NCI-H446 (cell line): ENCODE data around the gene EEIG1.
A peak's percentile ranks its signal among the peaks of the same experiment; 100 is the strongest.

ENCODE experiments used
- DNase-seq, 2 experiments: peaks; one replicate each; lab custom pipeline; 2025; lab: John Stamatoyannopoulos, UW

EEIG1 gene

DNA sequence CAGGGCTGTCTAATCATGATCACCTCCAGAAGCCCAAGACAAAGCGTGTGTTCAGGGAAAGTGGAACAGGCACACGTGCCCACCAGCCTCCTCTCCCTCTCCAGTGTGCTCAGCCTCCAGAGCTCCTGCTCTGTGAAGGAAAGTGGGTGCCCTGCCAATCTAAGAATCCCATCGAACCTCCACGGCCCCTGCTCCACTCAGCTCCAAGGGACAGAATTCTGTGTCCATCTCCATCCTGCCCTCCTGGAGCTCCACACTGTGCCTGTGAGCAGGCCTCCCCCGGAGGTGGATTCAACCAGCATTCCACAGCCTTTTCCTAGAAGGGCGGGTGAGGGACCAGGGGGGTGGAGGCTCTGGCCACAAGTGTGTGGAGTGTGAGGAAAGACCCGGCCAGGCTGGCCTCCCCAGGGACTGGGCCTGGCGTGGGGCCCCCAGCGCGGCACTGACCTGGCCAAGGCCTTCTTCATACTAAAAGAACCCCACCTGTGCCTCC, 6.0 kb downstream of the EEIG1 start:
- no peak for DNase-seq

DNA sequence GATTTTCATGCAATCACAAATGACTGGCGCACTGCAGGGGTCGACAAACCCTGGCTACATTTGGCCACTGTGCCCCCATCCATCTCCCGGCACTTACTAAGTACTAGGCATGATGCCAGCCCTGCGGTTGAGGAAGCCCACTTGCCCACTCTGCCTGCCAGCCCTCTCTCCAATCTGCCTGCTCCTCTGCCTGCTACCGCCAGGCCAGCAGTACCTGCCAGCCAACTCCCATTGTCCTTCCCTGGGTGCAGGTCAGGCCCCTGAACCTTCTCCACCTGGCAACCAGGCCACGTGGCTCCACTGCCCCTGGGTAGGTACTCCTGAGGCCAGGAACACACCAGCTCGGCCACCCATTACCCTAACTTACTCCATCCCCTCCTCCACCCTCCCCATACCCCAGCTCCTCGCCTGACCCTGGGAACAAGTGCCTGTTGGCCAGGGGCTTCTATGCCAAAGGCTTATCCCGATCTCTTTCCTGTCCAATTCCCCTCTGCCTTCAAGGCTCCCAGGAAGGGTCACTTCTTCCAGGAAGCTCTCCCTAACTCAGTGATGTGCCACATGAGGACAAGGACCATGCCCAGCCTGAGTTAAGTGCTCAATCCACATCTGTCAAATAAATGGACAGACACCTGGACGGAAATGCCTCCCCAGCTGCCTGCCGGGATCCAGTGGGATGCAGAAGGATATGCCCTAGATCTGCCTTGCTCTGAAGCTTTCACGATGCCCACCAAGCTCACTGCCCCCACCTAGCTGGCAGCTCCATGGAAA, 6.6 kb downstream of the EEIG1 start:
- DNase-seq: peak in 1 of 2 experiments; percentile 67

DNA sequence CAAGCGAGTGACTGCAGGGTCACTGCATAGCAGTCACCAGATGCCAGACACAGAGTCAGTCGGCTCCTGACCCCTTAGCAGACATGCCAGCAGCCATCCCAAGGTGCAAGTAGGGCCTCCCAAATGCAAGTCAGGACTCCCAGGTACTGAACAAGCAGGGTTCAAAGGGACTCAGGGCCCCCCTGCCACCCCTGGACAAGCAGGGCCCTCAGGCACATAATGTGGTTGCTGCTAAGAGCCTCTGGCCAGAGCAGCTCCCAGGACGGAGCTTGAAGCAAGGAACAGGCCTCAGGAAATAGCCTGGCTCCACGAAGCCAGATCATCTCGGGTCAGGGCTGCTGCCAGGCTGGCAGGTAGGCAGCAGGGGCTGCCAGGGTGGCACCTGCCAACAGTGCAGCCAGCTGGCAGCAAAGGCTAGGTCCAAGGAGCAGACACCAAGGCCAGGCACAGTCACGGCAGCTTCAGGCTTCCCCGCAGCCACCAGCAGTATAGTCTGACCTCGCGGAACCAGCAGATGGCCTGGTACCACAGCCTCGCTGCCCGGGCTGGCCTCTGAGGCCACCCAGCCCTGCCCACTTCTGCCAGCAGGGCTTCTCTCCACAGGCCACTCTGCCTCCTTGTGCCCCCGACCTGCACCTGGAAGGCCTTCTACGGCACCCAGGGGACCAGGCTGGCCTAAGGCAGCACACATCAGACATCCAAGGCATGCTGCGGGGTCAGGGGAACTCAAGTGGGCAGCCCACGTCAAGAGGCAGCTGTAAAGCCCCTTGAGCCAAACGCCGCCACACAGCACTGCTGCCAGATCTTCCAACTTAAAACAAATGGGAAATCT, 7.4 kb downstream of the EEIG1 start:
- no peak for DNase-seq

DNA sequence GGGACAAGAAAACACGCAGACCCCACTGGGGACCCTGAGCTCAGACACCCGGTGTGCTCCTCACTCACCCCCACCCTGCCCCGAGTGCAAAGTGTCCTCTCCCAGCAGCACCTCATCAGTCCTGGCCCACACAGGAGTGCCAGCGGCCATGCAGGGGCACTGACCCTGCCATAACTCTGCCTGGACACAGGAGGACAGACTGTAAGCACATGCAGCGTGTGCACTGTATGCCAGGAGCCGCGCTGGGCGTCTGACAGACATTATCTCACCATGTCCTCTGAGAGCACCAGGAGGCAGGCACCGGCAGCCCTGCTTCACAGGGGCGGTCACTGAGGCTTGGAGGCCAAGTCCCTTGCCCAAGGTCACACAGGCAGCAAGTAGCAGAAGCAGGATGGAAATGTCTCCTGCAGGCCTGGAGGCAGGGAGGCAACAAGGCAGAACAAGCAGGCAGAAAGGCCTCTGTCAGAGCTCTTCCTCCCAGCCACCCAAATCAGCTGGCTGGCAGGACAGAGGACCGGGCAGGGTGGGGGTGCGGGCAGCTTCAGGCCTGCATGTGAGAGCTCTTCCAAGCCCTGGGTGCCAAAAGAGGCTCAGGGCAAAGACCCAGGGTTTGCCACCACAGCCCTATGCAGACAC, 8.4 kb downstream of the EEIG1 start:
- DNase-seq: no peak

DNA sequence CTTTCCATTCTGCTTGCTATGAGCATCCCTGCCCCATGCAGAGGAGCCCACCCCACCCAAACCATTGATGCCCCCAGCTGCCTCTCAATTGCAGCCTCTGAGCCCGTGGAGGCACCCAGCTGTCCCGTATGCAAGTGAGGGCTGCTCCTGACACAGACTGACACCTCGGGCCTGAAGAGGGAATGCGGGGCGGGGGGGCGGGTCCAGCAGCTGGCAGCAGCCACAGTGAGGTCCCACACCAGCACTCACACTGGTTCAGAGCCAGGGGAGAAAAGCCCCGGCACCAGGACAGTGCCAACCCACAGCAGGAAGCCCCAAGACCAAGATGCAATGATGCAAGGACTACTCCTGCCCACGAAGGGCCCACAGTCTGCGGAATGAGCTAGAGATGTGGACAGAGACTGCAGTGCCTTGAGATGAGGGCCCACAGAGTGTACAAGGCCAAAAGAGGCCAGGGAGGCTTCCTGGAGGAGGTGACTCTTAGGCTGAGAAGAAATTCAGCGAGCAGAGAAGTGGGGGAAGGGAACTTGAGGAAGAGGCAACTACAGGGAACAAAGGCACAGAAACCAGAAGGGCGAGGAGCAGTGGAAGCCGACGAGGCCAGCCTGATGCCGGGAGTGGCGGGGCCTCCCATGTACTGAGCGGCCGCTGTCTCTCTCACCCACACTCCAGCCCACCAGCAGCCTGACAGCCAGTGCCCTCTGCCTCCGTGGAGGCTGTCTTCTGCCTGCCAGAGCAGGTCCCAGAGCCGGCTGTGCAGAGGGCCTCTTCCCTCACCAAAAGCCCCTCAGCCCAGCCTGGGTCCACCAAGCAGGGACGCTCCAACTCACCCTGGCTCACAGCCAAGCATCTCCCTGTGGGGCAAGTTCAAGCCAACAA, 9.2 kb downstream of the EEIG1 start:
- no peak for DNase-seq

DNA sequence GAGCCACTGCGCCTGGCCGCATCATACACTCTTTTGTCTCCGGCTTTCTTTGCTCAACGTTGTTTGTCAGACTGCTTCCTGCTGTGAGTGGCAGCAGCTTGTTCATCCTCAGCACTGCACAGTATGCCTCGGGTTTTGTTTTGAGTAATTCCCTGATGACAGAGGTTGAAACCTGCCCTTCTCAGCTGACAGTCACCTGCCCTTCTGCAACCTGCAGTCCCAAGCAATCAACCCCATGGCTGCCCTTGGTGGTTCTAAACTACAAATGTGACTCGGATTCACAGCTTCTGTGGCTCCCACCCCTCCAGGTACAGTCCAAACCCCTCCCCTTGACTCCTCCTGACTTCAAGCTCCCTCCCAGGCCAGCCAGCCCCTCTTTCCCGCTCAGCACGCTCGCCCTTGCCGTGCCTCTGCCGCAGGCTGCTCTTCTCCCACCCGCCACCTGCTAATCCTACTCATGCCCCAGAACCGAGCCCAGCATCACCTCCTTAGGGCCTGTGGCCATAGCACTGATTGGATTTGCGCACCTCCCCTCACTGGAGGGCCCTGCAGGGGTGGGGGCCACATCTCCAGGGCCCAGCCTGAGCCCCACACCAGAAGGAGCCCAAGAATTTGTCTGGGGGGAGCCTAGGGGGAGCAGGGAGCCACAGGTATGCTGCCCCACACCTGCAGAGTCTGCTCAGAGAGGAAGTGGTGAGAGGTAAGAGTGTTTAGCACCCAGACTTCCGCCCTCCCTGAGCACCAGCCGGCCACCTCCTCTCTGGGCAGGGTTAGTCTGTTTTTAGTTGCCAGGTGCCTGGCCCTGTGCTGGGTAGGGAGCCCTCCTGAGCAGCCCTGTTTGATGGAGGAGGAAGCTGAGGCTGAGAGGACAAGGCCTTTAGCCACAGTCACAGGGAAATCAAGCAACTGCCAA, 10.1 kb downstream of the EEIG1 start:
- DNase-seq: no peak

DNA sequence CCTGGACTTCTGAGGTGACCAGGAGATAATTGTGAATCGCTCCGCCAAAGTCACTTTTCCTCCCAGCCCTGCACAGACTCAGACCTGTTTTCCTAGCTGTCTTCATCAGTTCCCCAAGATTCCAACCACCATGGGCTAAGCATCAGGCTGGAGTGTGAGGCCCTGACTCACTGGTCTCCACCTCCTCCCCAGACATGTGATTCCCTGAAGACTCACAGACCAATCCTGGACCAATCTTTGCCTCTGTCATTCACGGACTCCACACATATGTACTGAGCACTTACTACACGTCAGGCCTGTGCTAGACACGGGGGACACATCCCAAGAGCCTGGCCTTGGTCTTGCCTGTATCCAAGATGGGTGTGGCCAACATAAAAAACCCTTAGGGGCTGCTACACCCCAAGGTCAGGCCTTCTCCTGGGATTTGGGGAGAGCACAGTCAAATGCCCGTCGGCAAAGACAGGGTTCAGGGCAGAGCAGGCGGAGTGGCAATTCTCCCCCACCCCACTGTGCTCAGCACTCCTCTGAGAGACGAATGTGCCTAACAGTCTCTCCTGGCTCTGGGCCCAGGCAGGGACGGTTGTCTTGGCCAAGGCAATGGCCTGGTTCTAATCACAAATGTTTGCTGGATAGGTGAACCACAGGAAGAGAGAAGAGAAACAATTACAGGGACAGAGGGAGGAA, 11.9 kb downstream of the EEIG1 start:
- DNase-seq: peak in 1 of 2 experiments; percentile 40

DNA sequence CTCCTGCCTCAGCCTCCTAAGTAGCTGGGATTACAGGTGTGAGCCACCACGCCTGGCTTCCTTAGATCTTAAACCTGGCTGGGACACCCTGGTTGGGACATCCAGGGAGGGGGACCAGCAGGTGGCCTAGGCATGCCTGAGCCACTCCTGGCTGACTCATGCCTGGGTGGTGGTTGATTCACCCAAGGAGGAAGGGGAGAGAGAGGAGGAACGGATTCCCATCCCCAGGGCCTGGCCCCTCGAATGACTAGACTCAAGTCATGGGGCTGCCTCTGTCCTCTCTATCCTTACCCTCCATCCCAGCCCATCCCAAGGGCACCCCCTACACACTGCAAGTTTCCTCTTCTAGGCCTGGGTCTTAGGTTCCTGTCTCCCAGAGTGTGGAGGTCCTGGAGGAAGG, 12.7 kb downstream of the EEIG1 start:
- no peak for DNase-seq

DNA sequence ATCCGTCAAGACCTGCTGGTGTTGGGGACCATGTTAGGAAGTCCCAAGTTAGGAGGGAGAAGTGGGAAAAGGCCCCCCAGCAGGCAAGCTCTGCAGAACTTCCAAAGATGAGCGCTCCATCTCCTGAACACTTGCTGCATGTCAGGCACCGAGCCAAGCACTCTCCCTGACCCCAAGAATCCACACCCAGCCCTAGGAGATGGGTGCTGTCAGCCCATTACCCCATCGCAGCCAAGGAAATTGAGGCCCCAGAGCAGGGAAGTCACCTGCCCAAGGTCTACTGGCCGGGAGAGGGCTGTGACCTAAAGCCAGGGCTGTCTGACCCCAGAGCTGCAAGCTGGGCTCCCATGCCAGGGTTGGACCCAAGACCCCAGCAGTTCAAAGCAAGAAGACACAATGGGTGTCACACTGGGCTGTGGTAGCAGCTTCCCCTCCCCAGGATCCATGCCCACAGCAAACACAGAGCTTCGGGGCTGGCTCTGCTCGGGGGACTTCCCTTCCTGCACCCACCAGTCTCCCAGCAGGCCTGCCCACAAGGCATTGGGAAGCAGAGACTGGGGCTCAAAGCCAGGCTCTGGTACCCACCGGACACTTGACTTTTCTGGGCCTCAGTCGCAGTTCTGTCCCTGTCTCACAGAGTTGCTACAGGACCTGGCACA, 13.5 kb downstream of the EEIG1 start:
- no peak for DNase-seq

DNA sequence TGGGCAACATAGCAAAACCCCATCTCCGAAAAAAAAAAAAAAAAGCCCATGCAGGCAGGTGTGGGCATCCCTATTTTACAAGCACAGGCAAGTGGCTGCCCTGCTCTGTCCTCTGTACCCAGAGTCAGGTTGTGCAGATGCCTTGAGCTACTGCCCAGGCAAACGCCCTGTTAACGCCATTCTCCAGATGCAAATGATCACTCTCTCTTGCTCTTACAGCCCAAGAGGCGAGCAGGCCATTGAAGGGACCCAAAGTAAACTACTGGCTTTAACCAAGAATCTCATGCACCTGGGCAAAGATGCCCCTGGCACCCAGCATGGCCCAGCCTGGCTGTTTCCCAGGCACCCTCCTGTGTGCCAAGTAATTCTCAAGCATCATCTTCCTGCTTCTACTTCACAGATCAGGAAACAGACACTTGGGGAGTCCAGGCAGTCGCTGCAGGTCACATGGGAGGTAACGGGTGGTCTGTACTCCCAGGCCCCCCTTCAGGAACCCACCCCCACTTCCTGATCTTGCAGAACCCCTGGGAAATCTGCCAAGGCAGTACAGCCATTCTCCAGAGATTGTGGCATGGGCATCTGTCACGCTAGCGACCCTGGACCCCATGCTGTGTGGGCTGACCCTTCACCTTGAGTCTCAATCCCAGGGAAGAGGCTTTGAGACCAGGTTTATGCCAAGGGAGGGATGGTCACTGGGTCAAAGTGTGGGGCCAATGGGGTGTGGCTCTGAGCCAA, 14.2 kb downstream of the EEIG1 start:
- no peak for DNase-seq

DNA sequence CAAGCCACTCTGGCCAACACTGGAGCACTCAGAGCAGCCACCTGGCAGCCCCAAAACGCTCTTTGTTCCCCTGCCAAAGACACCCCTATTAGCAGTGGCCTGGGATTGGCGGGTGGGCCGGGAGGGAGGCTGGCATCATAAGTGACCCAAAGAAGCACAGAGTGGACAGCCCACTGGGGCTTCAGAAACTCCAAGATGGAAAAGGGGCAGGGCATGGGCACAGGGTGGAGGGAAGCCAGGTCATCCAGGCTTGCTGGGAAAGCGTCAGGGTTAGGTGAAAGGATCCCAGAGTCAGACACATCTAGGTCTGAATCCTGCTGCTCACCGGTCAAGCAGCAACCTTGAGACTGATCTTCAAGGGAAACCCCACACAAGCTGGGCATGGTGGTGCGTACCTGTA, 14.8 kb downstream of the EEIG1 start:
- no peak for DNase-seq

DNA sequence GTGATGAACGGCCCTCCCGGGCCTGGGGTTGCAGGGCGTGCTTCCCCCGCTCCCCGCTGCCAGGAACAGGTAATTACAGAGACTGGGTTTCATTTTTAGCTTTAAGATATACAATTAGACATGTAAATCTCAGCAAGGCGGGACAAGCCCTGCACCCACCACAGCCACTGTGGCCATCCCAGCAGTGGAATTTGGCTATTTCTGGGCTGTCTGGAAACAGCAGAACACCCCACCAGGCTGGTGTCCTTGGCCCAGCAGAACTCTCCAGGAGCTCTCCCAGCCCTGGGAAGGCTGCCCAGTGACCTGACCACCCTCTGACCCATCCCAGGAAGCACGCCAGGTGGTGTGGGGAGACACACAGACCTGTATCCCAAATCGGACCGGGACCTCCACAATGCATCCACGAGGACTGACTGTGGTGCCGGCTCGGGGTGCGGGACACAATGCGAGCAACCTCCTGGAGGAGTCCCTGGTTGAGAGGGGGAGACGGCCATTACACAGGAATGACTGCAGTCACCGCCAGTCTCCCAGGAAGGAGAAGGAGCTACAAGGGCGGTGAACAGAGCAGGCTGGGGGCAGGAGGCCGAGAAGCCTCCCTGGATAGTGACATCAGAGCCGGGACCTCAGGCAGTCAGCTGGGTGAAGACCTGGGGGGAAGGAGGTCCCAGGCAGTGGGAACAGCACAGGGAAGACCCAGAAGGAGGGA, 17.3 kb downstream of the EEIG1 start:
- no peak for DNase-seq

DNA sequence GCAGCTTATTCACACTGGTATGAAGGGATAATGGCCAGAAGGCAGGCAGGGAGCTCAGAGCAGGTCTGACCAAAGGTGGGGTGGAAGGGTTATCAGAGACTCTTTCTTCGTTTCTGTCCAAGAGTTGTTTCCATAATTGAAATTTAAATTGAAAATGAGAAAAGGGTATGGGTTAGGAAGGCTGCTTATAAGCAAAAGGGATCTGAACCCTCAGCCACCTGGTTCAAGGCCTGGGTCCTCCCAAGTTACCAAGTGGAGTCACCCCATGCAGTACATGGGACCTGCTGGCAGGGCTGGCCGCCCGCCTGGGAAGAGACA, 17.8 kb downstream of the EEIG1 start:
- no peak for DNase-seq

DNA sequence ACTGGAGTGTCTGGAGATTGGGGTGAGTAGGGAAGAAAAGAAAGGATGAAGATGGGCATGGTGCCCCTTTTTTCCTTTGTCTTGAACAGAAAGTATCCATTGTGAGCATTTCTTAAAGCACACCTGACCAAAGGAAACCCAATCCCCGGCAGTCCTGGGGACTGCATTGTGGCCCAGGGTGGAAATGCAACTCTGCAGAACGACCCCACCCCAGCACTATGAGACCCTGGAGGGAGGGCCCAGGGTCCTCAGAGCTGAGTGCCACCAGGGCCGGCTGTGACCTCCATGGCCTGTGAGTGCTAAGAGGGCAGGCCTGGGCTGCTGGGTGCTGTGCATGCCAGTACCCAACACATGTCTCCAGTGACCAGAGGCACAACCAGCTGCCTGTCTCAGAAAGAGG, 18.5 kb downstream of the EEIG1 start:
- no peak for DNase-seq

DNA sequence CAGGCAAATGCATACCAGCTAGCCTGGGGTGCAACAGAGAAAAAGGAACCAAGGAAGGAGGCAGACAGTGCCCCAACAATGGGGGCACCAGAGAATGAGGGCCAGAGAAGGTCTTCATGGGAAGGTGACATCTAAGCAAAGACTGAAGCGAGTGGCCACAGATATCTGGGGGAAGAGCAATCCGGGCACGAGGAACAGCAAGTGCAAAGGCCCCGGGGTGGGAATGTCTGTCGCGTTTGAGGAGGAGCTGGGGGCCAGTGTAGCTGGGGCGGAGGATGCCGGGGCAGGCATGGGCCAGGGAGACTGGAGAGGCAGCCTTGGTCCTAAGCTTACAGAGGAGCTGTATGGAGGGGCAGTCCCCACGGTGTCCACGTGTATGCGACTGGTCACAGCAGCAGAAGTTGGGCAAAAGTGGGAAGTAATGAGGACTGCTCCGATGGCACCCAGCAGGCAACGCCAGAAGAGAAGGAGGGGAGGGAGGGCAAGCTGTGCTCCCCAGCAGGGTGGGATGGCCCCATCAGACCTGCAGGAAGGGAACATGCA, 19.1 kb downstream of the EEIG1 start:
- DNase-seq: no peak

DNA sequence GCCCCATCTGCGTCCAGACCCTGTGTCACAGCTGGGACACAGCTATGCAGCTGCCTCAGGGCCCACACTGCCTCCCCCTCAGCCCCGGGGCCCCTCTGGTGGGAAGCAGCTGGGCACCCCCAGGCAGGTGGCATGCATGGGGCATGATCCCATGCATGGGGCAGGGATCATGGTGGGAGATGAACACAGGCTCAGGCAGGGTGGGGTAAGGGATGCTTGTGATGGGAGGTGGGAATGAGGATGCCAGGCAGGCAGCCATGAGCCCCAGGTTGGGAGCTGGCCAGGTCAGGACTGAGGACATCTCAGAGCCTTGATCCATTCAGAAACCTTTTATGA, 19.7 kb downstream of the EEIG1 start:
- no peak for DNase-seq

DNA sequence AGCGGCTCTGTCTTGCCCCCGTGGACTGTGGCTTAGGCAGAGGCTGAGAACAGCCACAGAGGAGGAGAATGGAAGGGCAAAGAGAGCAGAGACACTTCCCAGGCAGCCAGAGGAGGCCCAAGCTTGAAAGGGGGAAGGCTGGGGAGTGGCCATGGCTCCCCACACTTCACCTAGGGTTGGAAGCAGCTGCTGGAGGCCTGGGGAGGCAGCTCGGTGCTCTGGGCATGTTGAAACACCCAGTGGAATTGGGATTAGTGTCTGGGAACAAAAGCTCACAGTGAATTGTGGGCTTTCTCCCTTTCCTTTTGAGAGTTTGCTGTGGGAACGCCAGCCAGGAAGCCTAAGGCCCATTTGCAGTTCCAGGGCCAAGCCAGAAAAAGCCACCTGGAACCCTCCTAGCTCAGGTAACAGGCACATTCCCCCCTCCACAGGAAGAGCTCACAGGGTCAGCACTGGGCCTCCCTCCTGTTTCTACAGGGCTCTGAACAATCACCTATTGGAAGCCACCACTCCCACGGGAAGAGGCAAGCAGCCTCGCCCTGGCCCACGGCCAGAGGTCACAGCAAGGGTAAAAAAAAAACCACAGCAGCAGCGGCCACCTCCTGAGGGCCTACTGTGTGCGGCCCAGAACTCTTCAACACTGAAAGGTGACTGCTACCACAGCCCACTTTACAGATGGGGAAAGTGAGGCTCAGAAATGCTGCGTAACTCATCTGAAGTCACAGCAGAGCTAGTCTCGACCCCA, 20.2 kb downstream of the EEIG1 start:
- DNase-seq: no peak
